HUDEP-2 (cell line): ENCODE measurements around the gene TMEM201.
A peak's percentile ranks its signal among the peaks of the same experiment; 100 is the strongest.
"Not testable (repeated sequence)": the region's sequence is repeated elsewhere in the genome, so short reads cannot be mapped to it uniquely, and the experiment has no call there.

ENCODE experiments used
- DNase-seq, 76 experiments: peaks; one replicate each; lab custom pipeline; 2025; ENCODE audit not compliant: unreplicated experiment in 76 of 76; lab: John Stamatoyannopoulos, UW

The TMEM201 gene

DNA sequence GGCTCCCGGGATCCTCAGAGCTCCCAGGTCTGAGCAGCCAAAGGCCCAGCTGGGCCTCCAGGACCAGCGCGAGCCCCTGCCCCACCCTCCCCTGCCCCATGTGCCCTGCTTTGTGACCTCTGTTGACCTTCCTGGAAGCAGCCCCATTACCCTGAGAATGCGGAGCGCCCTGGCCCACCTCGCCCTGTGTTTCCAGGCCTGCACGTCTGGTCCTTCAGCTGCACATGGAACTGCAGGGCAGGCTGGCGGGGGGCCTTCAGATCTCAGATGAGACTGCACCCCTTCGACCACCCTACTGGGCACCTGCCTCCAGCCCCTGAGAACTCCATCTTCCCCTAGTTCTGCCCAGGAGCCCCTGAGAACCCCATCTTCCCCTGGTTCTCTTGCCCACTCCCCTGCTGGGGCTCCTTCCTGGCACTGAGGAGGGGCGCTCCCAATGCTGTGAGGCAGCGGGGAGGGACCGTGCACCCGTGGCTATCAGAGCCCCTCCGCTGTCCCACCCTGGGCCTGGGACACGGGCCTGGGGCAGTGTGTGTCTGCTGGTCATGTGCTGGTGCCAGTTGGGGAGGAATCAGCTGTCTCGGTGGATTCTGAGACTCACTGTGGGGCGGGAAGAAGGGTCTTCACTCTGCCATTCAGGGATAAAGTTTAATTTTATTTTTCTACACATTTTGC lies 25.1 kb downstream of the TMEM201 start:
- DNase-seq, result no peak

DNA sequence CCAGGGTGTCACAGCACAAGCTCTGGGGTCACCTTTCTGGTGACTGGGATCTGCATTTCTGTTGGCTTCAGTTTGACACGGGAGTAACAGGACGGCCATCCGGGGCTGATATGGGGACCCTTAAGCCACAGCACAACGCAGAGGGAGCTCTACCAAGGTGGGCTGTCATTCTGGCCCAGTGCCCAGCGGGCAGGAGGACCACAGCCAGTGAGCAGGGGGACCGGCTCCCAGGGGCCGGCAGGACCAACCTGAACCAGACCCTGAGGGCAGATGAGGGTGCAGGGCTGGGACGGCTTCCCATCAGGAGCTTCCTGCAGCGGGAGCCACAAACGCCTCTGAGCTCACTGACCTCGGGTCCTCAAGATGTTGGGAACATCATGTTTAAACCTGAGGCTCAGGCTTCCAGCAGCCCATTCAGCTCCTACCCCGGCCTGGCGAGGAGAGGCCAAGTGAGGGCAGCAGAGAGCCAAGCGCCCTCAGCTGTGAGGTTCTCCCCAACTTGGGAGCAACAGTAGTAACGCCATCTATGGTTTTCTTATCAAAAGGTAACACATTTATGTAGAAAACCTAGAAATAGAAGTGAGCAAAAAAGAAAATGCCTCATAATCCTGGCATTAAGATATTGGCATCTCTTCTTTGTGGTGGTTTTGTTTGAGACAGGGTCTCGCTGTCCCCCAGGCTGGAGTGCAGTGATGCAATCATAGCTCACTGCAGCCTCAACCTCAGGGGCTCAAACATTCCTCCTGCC lies 26.8 kb downstream of the TMEM201 start:
- peak in 51 of 76 experiments; percentile 1 to 57 (median 28) for DNase-seq

DNA sequence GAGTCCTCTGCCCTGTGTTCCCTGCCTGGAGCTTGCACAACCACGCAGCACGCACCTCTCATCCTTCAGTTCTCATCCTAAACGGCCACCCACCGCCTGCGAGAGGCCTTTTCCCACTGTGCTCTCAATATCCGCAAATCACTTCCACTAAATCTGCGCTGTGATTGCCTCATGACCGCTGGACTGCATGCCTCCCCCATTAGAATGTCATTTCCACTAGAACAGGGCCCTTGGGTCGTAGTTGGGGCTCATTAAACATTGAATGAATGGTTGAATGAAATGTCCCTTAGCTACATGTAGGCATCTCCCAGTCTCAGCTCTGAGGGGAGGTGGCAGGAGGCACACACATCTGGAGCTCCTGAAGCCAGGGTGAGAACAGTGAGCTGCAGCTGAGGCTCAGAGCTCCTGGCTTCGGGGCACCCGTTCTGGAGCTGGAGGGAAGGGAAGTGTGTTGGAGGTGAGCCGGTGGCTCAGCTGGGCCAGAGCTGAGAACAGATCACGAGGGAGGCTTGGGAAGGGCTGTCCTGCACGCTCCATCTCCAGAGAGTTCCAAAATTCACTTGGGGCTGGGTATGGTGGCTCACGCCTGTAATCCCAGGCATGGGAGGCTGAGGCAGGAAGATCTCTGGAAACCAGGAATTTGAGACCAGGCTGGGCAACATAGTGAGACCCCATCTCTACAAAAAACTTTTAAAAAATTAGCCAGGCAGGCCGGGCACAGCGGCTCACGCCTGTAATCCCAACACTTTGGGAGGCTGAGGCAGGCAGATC lies 30.4 kb downstream of the TMEM201 start:
- DNase-seq, result no peak

DNA sequence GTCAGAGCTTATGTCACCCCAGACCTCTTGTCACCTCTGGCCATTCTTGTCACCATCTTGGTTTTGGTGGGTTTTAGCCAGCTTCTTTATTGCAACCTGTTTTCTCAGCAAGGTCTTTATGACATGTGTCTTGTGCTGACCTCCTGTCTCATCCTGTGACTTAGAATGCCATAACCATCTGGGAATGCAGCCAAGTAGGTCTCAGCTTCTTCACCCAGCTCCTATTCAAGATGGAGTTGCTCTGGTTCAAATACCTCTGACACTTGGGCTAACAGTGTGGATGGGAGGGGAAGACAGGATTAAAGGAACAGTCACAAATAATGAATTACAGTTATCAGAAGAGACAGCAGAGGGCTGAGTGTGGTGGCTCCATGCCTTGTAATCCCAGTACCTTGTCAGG lies 32.3 kb downstream of the TMEM201 start:
- DNase-seq, result no peak

DNA sequence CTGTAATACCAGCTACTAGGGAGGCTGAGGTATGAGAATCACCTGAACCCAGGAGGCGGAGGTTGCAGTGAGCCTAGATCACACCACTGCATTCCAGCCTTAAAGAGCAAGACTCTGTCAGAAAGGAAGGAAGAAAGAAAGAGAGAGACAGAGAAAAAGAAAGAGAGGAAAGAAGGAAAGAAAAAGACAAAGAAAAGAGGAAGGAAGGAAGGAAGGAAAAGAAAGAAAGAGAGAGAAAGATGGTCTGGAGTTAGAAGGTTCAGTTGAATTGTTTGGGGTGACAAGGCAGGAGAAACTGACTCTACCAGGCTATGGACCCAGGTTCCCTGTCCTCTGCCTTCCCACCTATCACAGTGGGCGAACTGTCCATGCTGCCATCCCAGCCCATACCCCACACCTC lies 35.4 kb downstream of the TMEM201 start:
- no peak for DNase-seq

DNA sequence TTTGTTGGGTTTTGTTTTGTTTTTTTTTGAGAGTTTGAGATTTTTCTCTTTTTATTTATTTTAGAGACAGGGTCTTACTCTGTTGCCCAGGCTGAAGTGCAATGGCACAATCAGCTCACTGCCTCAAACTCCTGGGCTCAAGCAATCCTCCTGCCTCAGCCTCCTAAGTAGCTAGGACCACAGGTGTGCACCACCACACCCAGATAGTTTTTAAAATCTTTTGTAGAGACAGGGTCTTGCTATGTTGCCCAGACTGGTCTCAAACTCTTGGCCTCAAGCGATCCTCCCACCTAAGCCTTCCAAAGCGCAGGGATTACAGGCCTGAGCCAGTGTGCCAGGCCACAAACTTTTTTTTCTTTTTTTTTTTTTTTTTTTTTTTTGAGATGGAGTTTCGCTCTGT lies 36.3 kb downstream of the TMEM201 start:
- DNase-seq, result not testable (repeated sequence)

DNA sequence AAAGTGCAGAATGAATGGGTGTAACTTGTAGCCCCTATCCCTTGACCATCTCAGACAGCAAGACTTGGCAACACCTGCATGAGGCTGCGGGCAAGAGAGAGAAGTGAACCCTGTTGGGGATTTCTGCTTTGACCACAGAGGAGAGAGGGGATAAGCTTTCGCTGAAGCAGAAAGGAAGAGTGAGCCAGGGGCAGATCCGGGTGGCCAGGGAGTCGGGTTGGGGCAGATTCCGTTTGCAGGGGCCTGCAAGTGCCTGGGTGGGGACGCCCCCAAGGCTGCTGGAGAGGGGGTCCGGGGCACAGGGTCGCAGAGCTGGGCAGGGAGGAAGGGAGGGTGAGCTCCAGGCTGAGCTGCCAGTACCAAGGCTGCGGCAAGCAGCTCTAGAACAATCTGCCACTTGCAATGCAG lies 37.5 kb downstream of the TMEM201 start:
- no peak for DNase-seq

DNA sequence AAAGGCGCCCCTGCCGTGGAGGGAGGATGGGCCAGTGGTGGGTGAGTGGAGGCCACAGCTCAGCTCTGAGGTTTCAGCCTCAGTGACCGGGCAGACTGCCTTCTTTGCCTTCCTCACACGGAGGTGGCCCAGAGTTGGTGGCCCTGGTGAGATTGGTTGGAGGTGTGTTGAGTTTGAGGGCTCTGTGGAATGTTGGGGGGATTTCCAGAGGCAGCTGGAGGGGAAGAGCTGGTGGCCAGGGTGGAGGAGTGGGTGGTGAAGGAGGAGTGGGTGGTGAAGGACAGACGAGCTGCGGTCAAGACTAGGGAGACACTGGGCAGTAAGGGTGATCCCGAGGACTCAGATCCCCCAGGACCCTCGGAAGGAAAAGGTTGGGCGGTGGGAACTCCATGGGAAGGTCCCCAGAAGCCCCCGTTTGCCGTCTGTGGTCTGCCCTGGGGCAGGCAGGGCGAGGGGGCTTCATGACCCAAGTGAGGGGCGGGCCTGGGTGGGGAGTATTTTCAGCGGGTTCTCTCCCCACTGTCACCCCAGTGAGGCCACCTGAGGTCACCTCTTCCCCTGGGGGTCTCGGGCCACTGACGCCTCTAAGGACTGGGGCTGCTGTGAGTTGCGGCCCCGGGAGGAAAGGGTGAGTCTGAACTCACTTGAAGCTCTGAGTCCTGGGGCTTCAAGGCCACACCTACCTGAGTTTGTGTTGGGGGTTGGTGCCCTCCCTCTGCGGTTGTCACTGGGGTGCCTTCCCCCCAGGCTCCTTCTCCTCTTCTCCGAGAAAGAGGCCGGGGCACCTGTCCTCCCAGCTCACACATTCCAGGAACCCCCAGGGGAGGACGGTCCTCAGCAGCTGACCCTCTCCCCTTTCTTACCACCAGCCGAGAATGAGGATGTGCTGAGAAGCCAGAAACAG lies 40.1 kb downstream of the TMEM201 start:
- no peak for DNase-seq

DNA sequence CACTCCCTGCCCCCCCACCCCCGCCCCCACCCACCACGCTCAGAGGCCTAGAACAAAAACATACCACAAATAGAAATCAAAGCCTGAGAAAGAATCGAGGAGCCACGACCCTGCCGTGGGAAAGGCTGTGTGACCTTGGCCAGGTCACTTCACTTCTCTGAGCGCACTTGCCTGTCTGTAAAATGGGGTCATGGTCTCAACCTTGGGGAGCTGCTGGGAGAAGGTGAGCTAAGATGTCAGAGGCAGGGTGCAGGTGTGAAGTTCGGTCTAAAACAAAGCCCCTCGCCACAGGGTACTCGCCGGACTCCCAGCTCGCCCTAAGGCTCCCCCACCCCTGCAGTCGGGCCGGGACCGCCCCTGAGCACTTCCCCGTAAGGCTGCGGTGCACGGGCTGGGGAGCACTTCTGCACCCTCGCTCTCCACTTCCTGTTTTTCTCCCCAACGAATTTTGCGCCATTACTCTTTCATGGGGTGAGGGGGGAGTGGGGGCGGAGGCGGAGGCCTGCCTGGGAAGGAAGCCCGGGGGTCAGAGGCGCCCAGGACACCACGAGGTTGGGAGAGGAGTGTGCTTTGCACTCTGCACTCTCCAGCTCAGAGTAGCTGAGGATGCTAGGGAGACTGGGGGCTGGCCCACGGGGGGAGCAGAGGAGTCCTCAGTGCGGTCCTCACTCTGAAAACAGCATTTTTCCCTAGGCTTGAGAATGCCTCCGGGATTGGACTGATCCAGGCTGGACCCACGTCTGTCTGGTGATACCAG lies 40.9 kb downstream of the TMEM201 start:
- DNase-seq, result no peak

DNA sequence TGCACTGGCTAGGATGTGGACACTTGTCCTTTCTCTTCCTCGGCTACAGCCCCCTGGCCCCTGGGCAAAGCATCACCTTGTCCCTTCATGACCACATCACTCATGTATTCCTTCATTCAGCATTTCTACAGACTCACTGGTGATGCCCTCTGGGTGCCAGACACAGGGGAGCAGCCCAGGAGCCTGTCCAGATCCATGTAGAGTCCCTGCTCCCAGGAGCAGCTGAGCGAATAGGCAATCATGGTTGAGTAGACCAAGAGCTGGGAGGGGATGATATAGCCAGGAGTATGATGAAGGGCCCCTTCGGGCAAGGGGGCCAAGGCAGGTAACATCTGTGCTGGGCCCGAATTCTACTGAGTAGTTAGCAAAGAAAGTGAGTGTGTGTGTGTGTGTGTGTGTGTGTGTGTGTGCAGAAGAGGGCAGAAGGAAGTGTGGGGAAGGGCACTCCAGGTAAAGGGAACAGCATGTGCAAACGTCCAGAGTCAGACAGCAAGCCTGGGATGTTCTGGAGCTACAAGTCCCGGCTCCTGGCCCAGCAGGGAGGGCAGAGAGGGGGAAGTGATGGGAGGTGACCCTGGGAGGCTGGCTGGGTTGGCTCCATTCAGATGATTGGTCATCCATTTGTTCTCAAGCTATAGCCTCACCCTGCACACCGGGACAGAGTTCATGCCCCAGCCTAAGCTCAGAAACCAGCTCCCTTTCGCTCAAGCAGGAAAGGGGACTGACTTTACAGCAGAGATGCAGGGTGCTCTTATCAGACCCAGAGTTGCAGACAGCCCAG lies 41.8 kb downstream of the TMEM201 start:
- no peak for DNase-seq

DNA sequence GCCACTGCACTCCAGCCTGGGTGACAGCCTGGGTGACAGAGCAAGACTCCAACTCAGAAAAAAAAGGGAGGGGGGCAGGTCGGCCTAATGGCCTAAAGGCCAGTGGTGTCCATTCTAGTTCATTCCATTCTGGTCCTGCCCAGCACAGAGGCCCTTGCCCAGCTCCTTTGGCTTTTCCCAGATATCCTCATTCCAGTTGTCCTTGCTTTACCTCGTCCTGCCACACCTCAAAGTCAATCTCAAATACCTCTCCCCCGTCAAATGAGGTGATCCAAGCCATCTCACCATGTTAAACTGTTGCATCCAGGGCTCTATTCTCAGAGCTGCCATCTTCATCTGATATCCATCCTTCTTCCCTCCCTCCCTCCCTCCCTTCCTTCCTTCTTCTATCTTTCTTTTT lies 42.9 kb downstream of the TMEM201 start:
- no peak for DNase-seq

DNA sequence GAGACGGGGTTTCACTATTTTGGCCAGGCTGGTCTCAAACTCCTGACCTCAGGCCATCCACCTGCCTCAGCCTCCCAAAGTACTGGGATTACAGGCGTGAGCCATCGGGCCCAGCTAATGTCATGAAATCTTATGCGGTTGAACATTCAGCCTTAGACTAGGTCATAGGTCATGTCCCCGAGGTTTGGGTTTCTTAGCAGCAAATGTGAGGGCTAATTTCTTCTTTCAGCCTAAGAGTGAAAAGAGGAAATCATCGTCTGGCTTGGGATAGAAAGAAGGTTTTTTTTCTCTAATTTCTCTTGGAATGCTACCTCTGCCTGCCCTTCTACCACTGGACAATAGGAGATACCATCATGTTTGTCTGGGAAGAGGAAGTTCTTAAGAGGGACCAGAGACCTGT lies 44.8 kb downstream of the TMEM201 start:
- DNase-seq, result no peak

DNA sequence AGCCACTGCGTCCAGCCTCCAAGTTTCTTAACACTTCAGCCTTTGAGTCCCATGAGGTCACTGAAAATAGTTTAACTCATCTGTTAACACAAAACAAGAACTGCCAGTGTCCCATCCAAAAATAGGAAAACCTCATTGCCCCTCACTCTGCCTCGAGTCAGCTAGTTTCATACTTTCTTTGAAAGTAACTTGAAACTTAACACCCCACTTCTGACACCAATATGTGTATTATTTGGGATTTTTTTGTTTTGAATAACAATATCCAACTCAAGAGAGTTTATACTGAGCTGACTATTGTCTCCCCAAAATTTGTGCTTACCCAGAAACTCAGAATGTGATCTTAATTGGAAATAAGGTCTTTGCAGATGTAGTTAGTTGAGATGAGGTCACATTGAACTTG lies 45.9 kb downstream of the TMEM201 start:
- DNase-seq, result no peak

DNA sequence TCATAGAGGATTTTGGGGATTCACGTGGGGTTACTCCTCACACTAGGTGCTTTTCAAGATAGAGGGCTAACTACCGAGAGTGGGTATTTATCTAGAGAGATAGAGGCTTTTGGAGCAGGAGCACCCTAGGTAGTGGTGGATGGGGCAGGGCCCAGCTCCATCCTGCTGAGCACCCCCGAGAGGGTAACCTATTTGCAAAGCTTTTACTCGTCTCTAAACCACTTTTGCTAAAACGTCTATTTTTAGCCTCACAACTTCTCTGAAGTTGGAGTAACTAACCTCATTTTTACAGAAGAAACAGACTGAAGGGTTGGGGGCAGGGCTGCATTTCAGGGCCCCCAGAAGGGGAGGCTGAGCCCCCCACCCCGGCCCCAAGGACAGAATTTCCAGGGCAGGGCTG lies 50.5 kb downstream of the TMEM201 start:
- no peak for DNase-seq

DNA sequence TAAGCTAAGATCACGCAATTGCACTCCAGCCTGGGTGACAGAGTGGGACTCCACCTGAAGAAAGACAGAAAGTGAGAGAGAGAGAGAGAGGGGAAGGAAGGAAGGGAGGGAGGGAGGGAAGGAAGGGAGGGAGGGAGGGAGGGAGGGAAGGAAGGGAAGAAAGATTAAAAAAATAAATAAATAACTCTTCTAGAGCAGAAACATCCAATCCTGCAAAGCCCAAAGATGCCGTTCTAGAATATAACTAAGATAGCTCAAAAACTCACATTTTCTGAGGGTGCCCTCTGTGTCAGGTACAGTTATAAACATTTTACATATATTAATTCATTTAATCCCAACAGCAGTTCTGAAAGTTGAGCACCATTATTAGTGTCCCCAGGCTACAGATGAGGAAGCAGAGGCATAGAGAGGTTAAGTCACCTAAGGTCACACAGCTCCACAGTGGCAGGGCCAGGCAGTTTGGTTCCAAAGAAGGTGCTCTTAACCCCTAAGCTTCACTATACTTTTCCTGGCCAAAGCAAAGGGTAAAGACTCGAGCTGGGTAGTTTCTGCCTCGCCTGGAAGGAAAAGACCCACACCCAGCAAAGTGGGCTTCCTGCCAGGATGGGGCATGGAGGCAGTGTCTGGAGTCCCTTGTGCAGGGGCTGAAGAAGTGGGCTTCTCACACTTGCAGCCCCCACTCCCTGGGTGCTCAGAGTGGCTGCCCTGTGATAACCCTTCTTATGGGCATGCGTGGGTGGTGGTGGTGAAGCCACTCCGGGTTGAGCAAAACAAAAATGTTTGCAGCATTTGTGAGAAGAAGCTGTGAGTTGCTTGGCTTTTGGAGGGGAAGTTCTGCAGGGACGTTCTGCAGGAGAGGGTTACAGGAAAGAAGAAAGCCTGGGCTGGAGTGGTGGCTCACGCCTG lies 54.9 kb downstream of the TMEM201 start:
- DNase-seq, result no peak

DNA sequence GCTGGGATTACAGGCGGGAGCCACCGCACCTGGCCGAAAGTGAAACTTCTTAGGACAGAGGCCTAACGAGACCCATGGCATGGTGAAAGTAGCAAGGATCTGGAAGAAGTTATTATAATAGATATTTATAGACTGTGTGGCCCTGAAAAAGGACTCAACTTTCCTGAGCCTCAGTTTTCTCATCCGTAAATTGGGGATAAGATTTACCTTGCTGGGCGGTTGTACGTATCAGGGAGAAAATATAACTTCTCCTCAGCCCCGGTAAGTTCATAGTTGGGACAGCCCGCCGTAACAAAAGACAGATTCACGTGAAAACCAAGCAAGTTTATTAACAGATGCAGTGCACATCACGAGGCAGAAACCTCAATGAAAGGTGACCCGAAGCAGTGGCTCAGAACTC lies 57.3 kb downstream of the TMEM201 start:
- no peak for DNase-seq

DNA sequence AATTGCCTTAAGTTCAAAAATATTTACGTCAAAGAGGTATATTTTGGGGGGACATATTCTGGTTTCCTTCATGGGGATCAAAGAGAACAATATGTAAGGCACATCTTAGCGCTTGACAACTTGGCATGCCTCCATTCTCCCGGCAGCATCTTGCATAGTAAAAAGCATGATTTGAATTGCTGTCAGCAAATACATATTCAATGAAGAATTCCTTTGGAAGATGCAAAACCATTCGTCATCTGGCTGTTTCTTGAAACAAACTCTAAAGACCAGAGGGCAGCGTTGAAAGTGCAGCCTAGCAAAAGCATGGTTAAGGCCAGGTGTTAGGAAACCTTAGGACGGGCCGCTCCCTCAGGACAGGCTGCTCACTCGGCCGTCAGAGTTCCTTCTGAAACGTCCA lies 59.5 kb downstream of the TMEM201 start:
- DNase-seq, result no peak

DNA sequence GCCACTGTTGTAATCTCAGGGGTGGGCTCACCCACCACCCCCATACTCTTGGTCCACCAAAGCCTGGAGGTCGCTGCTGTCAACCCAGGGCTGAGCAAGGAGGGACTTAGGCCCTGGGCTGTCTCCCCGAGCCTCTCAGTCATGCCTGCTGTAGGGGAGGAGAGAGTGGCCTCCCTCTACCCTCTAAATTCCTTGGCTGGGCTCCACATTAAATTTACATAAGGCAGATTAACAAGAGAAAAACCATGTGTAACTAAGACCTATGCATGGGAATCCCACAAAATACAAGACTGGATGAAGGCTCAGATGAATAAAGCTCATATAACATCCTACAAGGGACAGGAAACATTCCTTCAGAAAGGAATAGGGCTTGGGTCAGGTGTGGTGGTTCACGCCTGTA lies 61.1 kb downstream of the TMEM201 start:
- DNase-seq, result no peak
